HG02623 (cell line): Measurements from ENCODE around the gene SIM2.

Source experiments
- ATAC-seq: cut with Tn5 transposase; IDR thresholded peaks from one replicate; pipeline ENCODE4 v1.9.1; 2021; ENCODE audit warnings: moderate library complexity; ENCODE audit not compliant: unreplicated experiment

The SIM2 gene

DNA sequence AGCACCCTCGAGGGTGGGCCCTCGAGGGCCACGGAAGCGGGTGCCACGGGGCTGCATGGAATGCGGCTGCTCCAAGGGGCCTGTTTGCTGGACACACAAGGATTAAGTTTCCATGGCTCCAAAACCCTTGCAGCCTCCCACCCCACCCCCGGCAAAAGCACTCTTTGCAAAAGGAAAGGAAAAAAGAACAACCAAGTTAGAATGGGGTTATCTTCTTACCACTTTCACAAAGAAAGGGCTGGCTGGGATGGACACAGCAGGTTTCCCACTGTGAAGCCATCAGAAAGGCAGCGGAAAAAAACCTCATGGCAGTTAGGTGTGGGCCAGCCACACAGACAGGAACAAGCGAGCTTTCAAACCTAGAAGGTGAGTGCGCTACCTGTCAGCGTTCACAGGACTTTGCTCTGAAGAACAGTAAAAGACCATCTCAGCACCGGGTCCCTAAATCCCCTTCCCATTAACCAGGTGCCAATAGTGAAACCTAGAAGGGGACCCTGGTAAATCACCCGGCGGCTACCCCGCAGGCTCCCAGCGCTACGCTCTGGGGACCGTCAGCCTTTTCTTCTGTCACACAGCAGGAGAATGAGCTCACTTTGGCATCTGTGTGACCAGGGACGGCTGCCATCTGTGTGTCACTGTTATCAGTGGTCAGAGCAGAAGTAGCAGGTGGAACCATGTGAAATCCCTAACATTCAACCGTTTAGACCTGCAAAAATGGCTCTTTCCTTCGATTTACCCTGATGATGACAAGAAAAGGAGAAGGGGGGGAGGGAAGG lies 93.0 kb downstream of the SIM2 start:
- no peak for ATAC-seq

DNA sequence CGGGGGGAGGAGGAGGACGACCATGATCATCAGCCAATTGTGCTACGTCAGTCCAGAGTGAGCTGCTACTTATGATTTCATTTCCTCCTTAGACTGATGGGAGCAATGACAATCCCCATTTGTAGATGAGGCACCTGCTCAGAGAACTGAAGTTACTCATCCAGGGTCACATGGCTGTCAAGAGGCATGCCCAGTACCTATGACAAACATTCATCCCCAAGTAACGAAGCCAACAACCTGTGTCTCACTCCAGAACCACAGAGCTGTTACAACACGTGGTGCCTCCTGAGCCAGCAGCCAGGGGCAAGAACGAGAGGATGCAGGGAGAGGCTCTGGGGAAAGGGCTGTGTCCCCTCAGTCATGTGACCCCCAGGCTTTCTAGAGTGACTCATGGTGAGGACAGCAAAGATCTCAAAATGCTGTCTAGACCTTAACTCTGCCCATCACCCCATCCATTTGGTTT lies 93.6 kb downstream of the SIM2 start:
- no peak for ATAC-seq

DNA sequence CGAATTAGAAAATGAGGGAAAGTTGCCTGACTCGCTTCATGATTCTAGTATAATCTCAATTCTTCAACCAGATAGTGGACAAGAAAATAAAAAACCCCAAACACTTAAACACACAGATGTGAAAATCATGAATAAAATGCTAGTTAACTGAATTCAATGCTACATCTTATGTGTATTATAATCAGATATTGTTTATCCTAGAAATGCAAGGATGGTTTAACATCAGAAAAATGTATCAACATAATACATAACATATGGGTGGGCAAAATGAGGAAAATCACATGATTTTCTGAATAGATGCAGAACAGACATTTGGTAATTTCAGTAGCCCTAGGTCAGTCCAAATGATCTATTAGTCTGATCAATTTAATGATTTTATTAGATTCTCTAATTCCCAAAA lies 97.2 kb downstream of the SIM2 start:
- ATAC-seq, result no peak

- ATAC-seq, result no peak
Observed at GRCh38 chr21:36798491-36798890, 99.6 kb downstream of the SIM2 start.
